ENCODE results near the gene ZSCAN20. TPM values are rescaled to one million over a fixed set of nuclear protein-coding genes. Genes with fewer than 3 reads are reported as not detected.

The ZSCAN20 gene
- total and polyA plus RNA-seq, 4 donors: 0.48 to 2.3 (median 1.3) TPM

GRCh38 chr1:33524586-33524985 lies 52.1 kb downstream of the ZSCAN20 start:
- Histone ChIP-seq H3K27me3 (ENCODE audit: control insufficient read depth in 4 of 4, insufficient read depth in 4 of 4, low read length in 3 of 4) (peaks cover 0 to 3% (median under 1%) of the 10 kb centered on the region in 4 donors), H3K9me3 (ENCODE audit: control insufficient read depth in 4 of 4, low read length in 3 of 4) (no peaks in the 10 kb centered on the region), H3K9ac (ENCODE audit: low read depth in 1 of 2, low read length in 2 of 2) (no peak overlapping the region), H3K4me1 (ENCODE audit: control insufficient read depth in 4 of 4, insufficient read depth in 4 of 4, low read length in 3 of 4) (no peaks in the 10 kb centered on the region), H3K4me3 (ENCODE audit: low read depth in 1 of 3, low read length in 3 of 3) (no peak overlapping the region), H3K27ac (ENCODE audit: low read depth in 1 of 2, low read length in 2 of 2) (no peak overlapping the region), H3K36me3 (ENCODE audit: control insufficient read depth in 4 of 4, insufficient read depth in 3 of 4, low read depth in 1 of 4, low read length in 3 of 4) (no peaks in the 10 kb centered on the region)
- 89% methylated on average over 3 of the region's 3 CpGs for WGBS
- no peak for TF ChIP-seq RAD21 (IDR thresholded peaks at IDR 0.05)
- TF ChIP-seq RXRA (IDR thresholded peaks at IDR 0.05): no peak
- no peak for TF ChIP-seq TAF1 (conservative IDR thresholded peaks at IDR 0.05)
- TF ChIP-seq HNF4G (IDR thresholded peaks at IDR 0.05): no peak
- no peak for TF ChIP-seq FOXA2 (IDR thresholded peaks at IDR 0.05)
- no peak for TF ChIP-seq NR2F2 (IDR thresholded peaks at IDR 0.05)
- TF ChIP-seq CTCF (IDR thresholded peaks at IDR 0.05; ENCODE audit: low read depth, low read length, missing input control): no peak
- TF ChIP-seq YY1 (IDR thresholded peaks at IDR 0.05): no peak
- no peak for TF ChIP-seq SP1 (IDR thresholded peaks at IDR 0.05)
- TF ChIP-seq MAX (IDR thresholded peaks at IDR 0.05): no peak
- no peak for TF ChIP-seq JUND (IDR thresholded peaks at IDR 0.05)
- TF ChIP-seq, protein P1, sequence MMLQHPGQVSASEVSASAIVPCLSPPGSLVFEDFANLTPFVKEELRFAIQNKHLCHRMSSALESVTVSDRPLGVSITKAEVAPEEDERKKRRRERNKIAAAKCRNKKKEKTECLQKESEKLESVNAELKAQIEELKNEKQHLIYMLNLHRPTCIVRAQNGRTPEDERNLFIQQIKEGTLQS (IDR thresholded peaks at IDR 0.05): no peak
- TF ChIP-seq GABPA (IDR thresholded peaks at IDR 0.05 in 1 of 2, conservative IDR thresholded peaks at IDR 0.05 in 1 of 2): no peak
- DNase-seq (ENCODE audit: low spot score): no peak

- no peak for TF ChIP-seq RAD21 (IDR thresholded peaks at IDR 0.05)
- no peaks in the 10 kb centered on the region for H3K36me3 ChIP-seq (ENCODE audit: control insufficient read depth in 4 of 4, insufficient read depth in 3 of 4, low read depth in 1 of 4, low read length in 3 of 4)
- no peak overlapping the region for H3K27ac ChIP-seq (ENCODE audit: low read depth in 1 of 2, low read length in 2 of 2)
- no peak for DNase-seq (ENCODE audit: low spot score)
- H3K9ac ChIP-seq (ENCODE audit: low read depth in 1 of 2, low read length in 2 of 2): no peak overlapping the region
- peaks cover 0 to 2% (median 0%) of the 10 kb centered on the region in 4 donors for H3K27me3 ChIP-seq (ENCODE audit: control insufficient read depth in 4 of 4, insufficient read depth in 4 of 4, low read length in 3 of 4)
- no peak overlapping the region for H3K4me3 ChIP-seq (ENCODE audit: low read depth in 1 of 3, low read length in 3 of 3)
- no peaks in the 10 kb centered on the region for H3K9me3 ChIP-seq (ENCODE audit: control insufficient read depth in 4 of 4, low read length in 3 of 4)
- no peaks in the 10 kb centered on the region for H3K4me1 ChIP-seq (ENCODE audit: control insufficient read depth in 4 of 4, insufficient read depth in 4 of 4, low read length in 3 of 4)
- WGBS: 85% methylated on average over 4 of the region's 4 CpGs
Measured at GRCh38 chr1:33527934-33528333, 55.5 kb downstream of the ZSCAN20 start.

GRCh38 chr1:33529957-33530356 lies 57.5 kb downstream of the ZSCAN20 start:
- H3K9me3 ChIP-seq (ENCODE audit: control insufficient read depth in 4 of 4, low read length in 3 of 4): no peaks in the 10 kb centered on the region
- H3K36me3 ChIP-seq (ENCODE audit: control insufficient read depth in 4 of 4, insufficient read depth in 3 of 4, low read depth in 1 of 4, low read length in 3 of 4): no peaks in the 10 kb centered on the region
- 38% methylated on average over 1 of the region's 1 CpG for WGBS
- H3K4me3 ChIP-seq (ENCODE audit: low read depth in 1 of 3, low read length in 3 of 3): no peak overlapping the region
- H3K27me3 ChIP-seq (ENCODE audit: control insufficient read depth in 4 of 4, insufficient read depth in 4 of 4, low read length in 3 of 4): peaks cover 0 to 6% (median 0%) of the 10 kb centered on the region in 4 donors
- no peak overlapping the region for H3K27ac ChIP-seq (ENCODE audit: low read depth in 1 of 2, low read length in 2 of 2)
- no peak for DNase-seq (ENCODE audit: low spot score)
- no peak overlapping the region for H3K9ac ChIP-seq (ENCODE audit: low read depth in 1 of 2, low read length in 2 of 2)
- no peaks in the 10 kb centered on the region for H3K4me1 ChIP-seq (ENCODE audit: control insufficient read depth in 4 of 4, insufficient read depth in 4 of 4, low read length in 3 of 4)
- TF ChIP-seq HNF4G (IDR thresholded peaks at IDR 0.05): no peak
- TF ChIP-seq FOXA1 (IDR thresholded peaks at IDR 0.05): no peak
- no peak for TF ChIP-seq CTCF (IDR thresholded peaks at IDR 0.05; ENCODE audit: low read depth, low read length, missing input control)
- TF ChIP-seq EGR1 (IDR thresholded peaks at IDR 0.05; ENCODE audit: low read depth in 2 of 2): no peak
- no peak for TF ChIP-seq FOXA2 (IDR thresholded peaks at IDR 0.05)
- no peak for TF ChIP-seq GABPA (IDR thresholded peaks at IDR 0.05 in 1 of 2, conservative IDR thresholded peaks at IDR 0.05 in 1 of 2)
- no peak for TF ChIP-seq TAF1 (conservative IDR thresholded peaks at IDR 0.05)
- no peak for TF ChIP-seq MAX (IDR thresholded peaks at IDR 0.05)
- TF ChIP-seq RXRA (IDR thresholded peaks at IDR 0.05): no peak
- no peak for TF ChIP-seq ZBTB33 (IDR thresholded peaks at IDR 0.05)
- TF ChIP-seq RAD21 (IDR thresholded peaks at IDR 0.05): no peak
- no peak for TF ChIP-seq JUND (IDR thresholded peaks at IDR 0.05)
- TF ChIP-seq, protein P2, sequence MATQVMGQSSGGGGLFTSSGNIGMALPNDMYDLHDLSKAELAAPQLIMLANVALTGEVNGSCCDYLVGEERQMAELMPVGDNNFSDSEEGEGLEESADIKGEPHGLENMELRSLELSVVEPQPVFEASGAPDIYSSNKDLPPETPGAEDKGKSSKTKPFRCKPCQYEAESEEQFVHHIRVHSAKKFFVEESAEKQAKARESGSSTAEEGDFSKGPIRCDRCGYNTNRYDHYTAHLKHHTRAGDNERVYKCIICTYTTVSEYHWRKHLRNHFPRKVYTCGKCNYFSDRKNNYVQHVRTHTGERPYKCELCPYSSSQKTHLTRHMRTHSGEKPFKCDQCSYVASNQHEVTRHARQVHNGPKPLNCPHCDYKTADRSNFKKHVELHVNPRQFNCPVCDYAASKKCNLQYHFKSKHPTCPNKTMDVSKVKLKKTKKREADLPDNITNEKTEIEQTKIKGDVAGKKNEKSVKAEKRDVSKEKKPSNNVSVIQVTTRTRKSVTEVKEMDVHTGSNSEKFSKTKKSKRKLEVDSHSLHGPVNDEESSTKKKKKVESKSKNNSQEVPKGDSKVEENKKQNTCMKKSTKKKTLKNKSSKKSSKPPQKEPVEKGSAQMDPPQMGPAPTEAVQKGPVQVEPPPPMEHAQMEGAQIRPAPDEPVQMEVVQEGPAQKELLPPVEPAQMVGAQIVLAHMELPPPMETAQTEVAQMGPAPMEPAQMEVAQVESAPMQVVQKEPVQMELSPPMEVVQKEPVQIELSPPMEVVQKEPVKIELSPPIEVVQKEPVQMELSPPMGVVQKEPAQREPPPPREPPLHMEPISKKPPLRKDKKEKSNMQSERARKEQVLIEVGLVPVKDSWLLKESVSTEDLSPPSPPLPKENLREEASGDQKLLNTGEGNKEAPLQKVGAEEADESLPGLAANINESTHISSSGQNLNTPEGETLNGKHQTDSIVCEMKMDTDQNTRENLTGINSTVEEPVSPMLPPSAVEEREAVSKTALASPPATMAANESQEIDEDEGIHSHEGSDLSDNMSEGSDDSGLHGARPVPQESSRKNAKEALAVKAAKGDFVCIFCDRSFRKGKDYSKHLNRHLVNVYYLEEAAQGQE (IDR thresholded peaks at IDR 0.05): no peak
- TF ChIP-seq HNF4A (conservative IDR thresholded peaks at IDR 0.05): no peak

Measured in liver (tissue), 9 donors.